NCI-H526 (cell line): Measurements from ENCODE around the gene METTL8.

Source experiments
- DNase-seq, 2 experiments: peaks; one replicate each; lab custom pipeline; 2025; lab: John Stamatoyannopoulos, UW

Gene METTL8, protein sequence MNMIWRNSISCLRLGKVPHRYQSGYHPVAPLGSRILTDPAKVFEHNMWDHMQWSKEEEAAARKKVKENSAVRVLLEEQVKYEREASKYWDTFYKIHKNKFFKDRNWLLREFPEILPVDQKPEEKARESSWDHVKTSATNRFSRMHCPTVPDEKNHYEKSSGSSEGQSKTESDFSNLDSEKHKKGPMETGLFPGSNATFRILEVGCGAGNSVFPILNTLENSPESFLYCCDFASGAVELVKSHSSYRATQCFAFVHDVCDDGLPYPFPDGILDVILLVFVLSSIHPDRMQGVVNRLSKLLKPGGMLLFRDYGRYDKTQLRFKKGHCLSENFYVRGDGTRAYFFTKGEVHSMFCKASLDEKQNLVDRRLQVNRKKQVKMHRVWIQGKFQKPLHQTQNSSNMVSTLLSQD

DNA sequence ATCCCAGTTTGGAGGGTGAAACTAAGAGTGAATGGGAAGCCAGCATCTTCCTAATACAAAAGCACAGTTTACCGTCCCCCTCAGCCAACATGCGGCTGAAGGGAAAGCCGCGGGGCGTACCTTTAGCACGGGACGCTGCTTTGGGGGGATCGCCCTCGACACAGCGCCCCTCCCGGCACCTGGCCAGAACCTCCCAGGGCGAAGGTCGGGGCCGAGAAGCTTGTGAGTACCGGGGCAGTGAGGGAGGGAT lies at the start of gene METTL8:
TSS of gene METTL8 (minus strand) at position 228 of the 250 bp plus-strand sequence. CDS start 41,805 bp downstream, outside the sequence.
- no peak for DNase-seq

DNA sequence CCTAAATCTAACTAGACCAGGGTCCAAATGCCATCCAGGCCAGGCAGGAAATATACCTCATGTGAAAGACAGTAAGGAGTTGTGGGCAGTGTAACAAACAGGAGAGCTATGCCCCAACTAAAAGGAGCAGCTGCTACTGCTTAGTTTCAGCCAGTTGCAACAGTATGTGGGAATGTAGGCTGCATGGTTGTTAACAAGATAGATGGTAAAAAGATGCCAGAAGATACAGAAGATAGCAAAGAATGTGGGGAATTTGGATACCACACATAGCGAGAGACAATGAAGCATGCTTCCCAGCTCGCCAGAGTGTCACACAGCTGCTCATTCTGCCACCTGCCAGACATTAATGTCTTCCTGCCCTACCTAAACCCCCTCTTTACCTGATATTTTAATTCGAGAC lies 49.1 kb upstream of the METTL8 start:
- no peak for DNase-seq

DNA sequence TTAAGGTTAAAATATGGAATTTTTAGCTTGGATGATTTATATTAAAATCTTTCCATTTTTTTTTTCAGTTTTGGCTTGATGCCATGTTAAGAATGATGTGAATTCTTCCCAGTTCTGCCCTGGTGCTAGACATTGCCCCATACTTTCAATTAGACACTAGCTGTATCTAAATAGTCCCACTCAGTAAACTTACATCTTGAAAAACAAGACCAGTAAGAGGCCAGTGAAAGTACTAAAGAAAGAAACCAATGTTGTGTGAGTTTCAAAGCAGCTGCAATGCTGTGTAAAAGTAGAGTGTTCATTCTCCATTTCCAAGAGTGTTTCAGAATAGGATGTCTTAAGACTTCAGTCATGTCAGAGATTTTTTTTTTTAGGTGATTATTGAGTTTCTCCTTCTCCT lies 48.5 kb upstream of the METTL8 start:
- DNase-seq: no peak

DNA sequence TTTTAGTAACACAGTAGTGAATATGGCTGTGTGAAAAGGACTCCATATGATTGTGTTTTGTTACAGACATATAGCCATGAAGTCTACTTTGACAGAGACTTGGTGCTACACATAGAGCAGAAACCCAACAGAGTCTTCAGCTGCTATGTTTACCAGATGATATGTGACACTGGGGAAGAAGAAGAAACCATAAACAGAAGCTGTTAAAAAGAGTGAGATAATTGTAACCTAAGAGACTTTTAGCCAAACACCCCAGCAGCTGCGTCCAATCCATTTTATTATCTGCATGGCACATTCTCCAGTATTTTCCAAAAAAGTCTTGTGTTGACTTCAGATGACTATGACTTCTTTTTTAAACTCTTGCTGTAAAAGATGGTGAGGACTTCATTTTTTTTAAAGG lies 47.1 kb upstream of the METTL8 start:
- DNase-seq: no peak

DNA sequence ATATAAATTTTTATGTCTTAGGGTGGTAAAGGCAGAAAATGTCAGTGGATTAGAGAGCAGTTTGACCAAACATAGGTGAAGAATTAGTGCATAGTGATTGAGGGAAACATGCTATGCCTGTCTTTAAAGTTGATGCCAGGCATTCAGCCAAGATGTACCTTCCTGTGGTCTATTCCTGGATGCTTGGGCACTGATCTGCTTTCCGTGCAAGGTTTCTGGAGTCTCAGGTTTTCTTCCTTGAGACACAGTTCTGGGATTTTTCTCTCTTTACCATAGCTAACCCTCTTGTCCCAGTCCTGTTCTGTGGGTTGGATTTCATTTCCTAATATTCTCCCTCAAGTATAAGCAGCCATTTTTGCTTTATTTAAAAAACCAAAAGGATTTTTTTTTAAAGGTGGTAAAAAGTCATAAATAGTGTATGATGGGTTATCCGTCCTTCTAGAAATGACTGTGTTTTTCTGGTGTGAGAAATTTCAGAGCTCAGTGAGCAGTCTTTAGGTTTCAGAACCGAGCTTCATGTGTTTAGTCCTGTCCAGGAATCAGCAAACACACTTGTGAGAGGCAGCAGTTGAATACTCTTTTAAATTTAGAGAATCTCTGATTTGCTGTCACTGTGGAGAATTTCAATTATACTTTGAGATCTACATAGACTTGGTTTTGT lies 45.5 kb upstream of the METTL8 start:
- DNase-seq: no peak

DNA sequence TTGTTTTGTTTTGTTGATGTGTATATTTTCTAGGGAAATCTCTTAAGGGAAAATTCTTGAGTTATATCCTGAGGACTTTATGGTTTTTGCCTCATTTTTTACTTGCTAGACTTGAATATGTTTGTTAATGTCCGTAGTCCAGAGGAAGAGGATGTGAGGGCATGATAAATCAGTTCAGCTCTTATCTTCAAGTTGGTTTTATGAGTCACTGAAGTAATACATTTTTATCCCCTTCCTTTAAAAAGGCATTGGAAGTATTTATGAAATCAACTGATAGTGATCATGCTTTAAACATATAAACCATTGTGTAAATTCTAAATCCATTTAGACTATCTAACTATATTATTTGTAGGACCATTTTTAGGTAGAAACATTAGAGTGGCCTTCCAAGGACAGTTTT lies 44.6 kb upstream of the METTL8 start:
- no peak for DNase-seq

DNA sequence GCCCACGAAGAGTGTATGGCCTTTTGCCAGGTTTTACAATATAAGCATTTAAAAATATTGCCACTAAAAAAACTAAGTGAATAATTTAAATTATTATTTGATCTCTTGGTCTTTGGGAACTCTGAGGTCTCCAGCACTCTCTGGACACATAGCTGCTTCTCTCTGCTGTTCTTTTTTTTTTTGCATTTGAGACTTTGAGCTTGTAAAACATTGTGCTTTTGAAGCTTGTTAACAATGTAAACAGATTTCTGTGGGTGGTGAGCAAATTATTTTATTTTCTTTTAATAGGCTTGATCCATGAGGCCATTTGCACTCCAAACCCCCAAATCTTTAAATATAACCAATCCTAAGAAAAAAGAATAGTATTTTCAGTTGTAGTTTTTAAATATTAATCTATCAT lies 42.2 kb upstream of the METTL8 start:
- no peak for DNase-seq

DNA sequence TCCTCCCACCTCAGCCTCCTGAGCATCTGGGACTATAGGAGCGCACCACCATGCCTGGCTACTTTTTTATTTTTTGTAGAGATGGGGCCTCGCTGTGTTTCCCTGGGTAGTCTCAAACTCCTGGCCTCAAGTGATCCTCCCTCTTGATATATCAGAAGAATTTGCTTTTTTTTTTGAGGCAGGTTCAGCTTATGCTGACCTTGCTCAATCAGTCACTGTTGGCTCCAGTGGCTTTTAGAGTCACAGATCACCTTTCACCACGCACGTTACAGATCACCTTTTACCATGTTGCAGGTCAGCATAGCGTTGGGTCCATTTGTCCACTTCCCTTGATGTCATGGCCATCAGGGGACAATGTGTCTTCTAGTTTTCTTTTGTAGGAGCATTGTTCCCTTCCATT lies 36.3 kb upstream of the METTL8 start:
- no peak for DNase-seq

DNA sequence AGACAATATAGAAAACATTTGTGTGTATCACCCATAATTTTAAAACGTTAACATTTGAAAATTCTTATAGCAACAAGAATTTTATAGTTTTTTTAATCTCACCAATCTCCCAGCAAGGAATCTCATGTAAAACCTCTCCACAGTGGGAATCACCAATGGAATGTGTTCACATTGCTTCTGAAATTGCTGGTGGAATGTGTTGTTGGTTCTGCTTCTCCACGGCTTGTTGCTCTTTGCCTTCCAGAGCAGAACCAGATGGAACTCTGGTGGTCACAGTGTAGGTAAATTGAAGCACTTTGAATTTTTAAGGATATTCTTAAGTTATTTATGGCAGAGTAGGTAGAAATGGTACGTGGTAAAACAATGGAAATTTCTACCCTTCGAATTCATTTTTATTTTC lies 35.4 kb upstream of the METTL8 start:
- DNase-seq: no peak

DNA sequence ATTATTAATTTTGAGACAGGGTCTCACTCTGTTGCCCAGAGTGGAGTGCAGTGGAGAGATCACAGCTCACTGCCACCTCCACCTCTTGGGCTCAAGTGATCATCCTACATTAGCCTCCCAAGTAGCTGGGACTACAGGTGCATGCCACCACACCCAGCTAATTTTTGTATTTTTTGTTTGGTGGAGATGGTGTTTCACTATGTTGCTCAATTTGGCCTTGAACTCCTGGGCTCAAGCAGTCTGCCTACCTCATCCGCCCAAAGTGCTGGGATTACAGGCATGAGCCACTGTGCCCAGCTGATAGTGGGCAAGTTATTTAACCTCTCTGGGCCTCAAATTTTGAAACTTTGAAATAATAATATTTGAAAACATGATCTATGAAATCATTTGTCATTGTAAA lies 26.7 kb upstream of the METTL8 start:
- DNase-seq: no peak

DNA sequence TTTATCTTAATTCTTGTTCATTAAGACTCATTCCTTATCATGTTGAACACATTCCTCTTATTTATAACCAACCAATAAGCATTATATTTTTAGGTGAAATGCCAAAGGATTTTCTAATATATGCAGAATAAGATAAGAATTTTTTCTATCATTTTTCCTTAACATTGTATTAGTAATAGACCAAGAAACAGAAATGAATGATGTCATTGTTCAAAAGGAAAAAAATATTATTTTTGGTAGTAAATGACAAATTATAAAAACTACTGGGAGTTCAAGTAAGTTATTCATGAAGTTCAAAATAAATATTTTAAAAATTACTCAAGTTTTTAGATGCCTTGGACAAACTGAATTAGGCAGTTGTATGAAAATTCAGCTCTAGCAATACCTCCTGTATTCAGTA lies 25.7 kb upstream of the METTL8 start:
- DNase-seq: no peak

DNA sequence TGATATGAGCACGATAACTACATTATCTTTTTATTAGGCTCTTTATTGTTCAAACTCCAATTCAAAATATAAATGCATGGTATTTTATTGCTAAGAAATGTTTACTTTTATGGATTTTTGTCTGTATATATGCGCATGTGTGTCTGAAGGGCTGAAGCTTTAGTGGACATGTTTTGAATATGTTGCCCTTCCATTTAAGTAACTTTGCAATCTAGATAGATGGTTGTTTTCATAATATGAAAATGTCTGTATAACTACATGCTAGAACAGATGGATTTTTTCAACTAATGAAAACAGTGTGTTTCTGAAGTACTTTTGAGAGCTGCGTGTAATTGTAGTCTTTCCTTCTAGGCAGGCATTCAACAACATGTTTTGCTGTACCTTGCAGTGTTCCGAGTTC lies 19.0 kb upstream of the METTL8 start:
- no peak for DNase-seq

DNA sequence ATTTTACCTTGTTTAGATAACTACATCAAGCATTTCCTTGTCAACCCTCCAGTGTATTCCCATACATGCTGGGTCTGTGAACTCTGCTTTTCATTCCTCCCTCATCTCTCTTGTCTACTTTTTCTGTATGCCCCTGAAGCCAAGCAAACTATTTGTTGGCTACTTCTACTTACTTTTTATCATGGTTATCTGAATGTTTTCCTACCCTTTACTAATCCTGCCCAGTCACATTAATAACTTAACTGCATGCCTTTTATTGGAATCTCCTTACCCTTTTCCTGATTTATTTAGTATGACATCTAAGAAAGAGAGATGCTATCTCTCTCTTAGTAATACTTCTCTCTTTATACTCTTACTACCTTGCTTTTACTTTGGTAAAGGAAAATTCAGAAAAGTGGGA lies 17.3 kb upstream of the METTL8 start:
- DNase-seq: no peak

DNA sequence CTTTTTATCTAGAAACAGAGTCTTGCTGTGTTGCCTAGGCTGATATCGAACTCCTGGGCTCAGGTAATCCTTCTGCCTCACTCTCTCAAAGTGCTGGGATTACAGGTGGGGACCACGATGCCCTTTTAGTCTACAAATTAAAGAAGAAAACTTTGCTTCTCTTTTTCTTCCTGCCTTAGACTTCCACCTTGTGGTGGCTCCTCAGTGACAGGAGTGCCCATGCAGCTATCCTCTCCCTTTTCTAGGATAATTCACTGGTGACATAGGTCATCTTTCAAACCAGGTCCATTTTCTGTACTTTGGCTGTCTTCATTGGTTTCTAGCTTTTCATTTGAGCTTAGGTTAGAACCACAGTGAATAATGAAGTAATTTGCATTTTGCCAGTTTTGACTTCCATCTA lies 13.9 kb upstream of the METTL8 start:
- peak in 1 of 2 experiments; percentile 12 for DNase-seq

DNA sequence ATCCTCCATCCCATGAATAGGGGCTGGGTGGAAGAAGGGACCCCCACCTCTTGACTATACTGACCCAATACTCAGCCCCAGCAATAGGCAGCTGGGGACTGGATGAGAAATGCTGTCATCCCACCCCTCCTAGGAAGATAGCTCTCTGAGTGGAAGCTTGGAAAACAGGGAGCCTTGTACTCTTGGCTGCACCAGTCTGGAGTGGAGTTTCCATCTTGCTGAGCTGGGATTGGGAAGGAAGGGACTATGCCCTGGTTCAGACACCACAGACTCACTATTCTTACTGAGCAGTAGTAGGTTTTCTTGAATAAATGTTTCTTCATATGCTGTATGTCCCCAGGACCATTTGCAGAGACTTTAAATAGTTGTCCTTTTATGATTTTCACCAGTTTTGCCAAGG lies 7.7 kb upstream of the METTL8 start:
- DNase-seq: no peak

DNA sequence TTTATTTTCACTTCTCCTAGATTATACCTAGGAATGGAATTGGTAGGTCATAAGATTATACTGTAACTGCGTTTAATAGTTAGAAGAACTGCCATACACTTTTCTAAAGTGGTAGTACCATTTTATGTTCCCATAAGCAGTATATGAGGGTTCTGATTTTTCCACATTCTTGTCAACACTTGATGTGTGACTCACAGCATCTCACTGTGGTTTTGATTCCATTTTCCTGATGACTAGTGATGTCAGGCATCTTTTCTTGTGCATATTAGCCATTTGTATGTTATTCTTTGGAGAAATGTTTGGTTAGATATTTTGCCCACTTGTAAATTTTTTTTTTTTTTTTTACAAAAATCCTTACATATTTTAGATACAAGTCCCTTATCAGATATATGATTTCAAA lies 2.5 kb upstream of the METTL8 start:
- no peak for DNase-seq

DNA sequence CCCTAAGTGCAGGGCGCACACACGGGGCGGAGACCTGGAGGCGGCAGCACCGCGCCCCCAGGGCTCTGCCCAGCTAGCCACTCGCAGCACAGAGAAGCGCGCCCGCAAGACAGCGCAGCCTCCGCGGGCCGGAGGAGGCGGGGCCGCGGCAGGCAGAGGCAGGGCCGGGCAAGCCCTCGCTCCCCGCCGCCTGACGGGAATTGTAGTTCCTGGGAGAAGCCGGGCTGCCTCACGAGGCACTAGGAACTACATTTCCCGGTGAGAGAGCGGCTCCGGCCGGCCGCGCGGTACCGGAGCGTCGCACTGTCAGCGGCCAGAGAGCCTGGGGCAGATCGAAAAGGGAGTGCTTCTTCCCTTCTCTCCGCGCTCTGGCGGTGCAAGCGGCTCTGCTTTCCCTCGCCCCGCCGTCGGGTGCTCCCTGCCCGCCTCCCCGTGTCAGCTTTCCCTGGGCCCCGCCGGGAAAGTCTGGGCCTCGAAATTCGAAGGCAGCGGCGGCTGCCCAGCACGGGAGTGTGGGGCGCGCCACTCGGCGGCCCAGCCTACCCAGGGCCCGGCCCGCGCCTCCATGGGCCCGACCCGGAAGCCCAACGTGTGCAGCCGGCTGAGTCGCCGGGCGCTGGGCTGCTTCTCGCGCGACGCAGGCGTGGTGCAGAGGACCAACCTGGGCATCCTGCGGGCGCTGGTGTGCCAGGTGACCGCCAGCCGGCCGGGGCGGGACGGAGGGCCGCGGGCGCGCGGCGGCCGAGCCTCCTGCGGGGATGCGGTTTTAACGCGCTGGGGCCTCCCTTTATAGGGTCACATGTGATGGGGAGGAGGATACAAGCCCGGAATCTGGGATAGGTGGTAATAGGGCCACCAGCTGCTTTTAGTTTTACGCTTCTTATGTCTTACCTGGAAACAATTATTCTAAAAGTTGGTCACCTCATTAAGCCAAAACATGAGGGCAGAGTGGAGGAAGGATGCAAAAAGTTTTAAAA lies 511 bp upstream of the METTL8 start, which contains the start of gene DCAF17:
TSS of gene DCAF17 (plus strand) at position 214 of the 977 bp plus-strand sequence. CDS start at position 566, 352 bp downstream.
- peak; percentile 92 to 98 for DNase-seq

DNA sequence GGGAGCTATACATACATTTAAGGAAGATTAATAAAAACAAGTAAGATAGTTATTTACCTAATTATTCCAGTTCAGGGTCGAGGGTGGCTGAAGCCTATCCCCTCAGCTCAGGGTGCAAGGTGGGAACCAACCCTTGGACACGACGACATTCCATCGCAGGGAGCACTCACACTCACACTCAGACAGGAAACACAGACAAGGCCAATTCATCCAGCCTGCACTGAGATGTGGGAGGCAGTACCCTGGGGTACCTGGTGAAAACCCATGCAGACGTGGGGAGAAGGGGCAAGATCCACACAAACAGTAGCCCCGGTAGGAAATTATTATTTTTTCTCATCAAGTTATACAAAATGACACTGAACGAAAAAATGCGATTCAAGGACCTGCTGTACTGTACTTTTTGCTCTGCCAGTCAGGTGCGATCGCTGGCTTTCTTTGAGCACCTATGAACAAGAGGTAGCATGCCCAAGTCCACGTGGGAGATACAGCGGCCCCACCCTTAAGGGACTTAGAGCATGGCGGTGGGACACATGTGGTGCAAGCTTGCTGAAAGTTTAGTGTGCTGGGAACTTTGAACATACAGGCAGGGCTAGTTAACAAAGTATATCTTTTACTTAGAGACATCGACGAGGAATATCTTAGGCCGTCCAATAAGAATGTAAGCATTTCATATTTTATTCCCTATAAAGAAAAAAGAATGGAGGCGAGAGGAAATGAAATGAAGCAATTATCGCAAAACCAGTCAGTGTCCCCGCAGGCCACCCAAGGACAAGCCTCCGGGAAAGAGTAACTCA lies 624 bp downstream of the METTL8 start:
- DNase-seq: peak; percentile 82 to 86

DNA sequence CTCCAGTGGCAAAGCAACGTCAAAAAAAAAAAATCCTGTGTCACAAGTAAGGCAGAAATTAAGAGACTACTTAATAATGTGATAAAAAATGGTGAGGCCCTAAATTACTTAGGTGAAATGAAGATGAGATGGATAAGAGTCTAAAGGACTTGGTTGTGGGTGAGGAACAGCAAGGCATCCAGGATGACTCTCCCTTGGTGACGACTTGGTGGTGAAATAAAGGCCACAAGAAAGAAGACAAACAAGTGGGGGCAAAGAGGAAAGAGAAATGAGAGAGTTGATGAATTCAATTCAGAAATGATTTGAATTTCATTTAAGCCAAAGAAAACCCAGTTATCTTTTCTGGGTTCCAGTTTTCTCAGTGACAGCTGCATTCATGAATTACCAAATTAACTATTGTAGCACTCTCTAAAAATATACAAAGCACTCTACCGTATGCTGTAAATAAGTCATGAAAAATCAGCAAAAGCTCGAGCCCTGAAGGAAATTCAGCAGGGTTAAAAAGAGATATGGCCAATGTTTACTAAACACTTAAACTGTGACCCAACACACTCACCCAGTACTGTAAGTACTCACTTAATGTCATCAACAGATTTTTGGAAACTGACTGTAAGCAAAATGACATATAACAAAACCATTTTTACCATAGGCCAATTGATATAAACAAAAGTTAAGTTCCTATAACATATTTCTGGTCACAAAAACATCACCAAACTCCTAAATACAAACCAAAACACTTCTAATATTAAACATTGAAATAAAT lies 1.4 kb downstream of the METTL8 start:
- DNase-seq: no peak

DNA sequence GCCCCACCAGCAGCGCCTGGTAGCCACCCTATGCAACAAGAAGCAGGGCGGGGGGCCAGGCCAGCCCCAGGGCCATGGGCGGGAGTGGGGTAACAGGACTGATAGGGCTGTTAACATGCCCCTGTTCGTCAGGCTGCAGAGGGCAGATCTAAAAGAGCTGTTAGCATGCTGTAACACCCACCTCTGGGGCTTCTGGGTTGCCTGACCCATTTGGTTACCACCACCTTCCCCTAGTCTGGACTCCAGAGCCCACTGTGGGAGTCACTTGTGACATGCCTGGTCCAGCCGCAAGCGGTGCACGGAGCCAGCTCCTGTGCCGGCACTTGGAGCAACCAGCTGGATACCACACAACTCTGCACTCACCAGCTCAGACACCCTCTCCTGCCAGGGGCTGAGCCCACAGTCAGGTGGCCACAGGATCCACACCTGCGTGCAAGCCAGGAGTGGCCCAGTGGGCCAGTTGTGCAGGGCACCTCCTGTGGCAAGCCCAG lies 2.1 kb downstream of the METTL8 start:
- no peak for DNase-seq
